Thyroid gland (tissue), 4 donors: ENCODE measurements around the gene MED7. TPM values are rescaled to one million over a fixed set of nuclear protein-coding genes. Genes with fewer than 3 reads are reported as not detected.

Experiments used
- total RNA-seq, 4 donors: library from RNA; depleted of rRNA; stranded (reverse); fragments of >200 nt; gene quantifications; one replicate each; pipeline ENCODE4 v1.2.3, GENCODE V29; 2016

Gene MED7
- total RNA-seq, 4 donors from 2014 or later: 12.9 to 19.8 (median 15.0) TPM

Other genes with a start within 250 kb of the MED7 start
- 1 to 10 TPM; 2.4 to 4.5 (median 3.0) TPM for gene TIMD4, start 179.6 kb downstream of the MED7 start, total RNA-seq
- gene HAVCR1, start 83.7 kb downstream of the MED7 start, total RNA-seq: under 1 TPM in 1 of 4 donors, not detected in 3; 0.40 TPM
- gene HAVCR2, start 33.8 kb downstream of the MED7 start, total RNA-seq: 1 to 10 TPM; 2.2 to 7.3 (median 3.5) TPM
- gene GARIN3, start 23.4 kb upstream of the MED7 start, total RNA-seq: not detected
- gene ITK, start 38.0 kb upstream of the MED7 start, total RNA-seq: 1 to 10 TPM; 1.7 to 3.6 (median 3.0) TPM
- 10 to 100 TPM; 18.3 to 73.5 (median 34.6) TPM for gene CYFIP2, start 123.3 kb upstream of the MED7 start, total RNA-seq